Left ventricle myocardium inferior (tissue), 1 donor: ENCODE measurements around the gene ANKHD1. TPM values are rescaled to one million over a fixed set of nuclear protein-coding genes. Genes with fewer than 3 reads are reported as not detected.

Experiments used
- DNase-seq: peaks from one replicate; pipeline ENCODE4 v3.0.0-alpha.2; 2020
- H3K27ac ChIP-seq: fragments of 200-600 bp; replicated peaks from 2 replicates; pipeline ENCODE4 v1.8.0; 2021
- H3K27me3 ChIP-seq: fragments of 200-600 bp; 2 replicates; pipeline ENCODE4 v1.8.0; 2021; ENCODE audit warnings: low read depth
- H3K36me3 ChIP-seq: fragments of 200-600 bp; 2 replicates; pipeline ENCODE4 v1.8.0; 2021
- H3K4me1 ChIP-seq: fragments of 200-600 bp; 2 replicates; pipeline ENCODE4 v1.8.0; 2021
- H3K4me3 ChIP-seq: fragments of 200-600 bp; 2 replicates; pipeline ENCODE4 v1.8.0; 2021; ENCODE audit warnings: mild to moderate bottlenecking, moderate library complexity
- H3K9me3 ChIP-seq: fragments of 200-600 bp; replicated peaks from 2 replicates; pipeline ENCODE4 v1.8.0; 2021
- CTCF ChIP-seq: fragments of 200-600 bp; IDR thresholded peaks from 2 replicates; pipeline ENCODE4 v1.8.0; 2021; ENCODE audit warnings: antibody characterized with exemption, mild to moderate bottlenecking, borderline replicate concordance
- intact Hi-C: fragments of 100-400 bp; cut with micrococcal nuclease; formaldehyde crosslinking; loops from one replicate; pipeline ENCODE4 v1.11.0; 2022
- total RNA-seq: library from RNA; stranded (reverse); fragmentation: NEBNext Ultra II Directional; extraction: Animal tissue kit (Norgen Biotek cat#: 25700); gene quantifications from one replicate; pipeline ENCODE4 v1.2.1, GENCODE V29; 2021
- donor health status: DM: no; HTN: yes; CAD: no; lungs with severe emphysema.

Gene ANKHD1
- total RNA-seq, 1 donor from 2014 or later, result 58.5 TPM

DNA sequence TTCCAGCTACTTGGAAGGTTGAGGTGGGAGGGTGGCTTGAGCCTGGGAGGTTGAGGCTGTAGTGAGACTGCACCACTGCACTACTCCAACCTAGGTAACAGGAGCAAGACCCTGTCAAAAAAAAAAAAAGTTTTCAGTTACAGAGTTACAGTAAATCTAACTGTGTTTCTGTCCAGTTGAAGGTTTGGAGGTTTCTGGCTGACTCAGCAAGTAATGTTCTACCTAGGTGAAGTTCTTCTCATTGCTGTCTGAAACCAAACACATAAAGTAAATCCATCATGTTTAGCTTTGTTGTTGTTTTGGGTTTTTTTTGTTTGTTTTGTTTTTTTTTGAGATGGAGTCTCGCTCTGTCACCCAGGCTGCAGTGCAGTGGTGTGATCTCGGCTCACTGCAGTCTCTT, 7.9 kb upstream of the ANKHD1 start:
- H3K4me1 ChIP-seq, result no peaks in the 10 kb centered on the region
- intact Hi-C loops, result no loop called here
- no peak overlapping the region for H3K4me3 ChIP-seq
- no peaks in the 10 kb centered on the region for H3K27me3 ChIP-seq
- H3K27ac ChIP-seq, result no peak overlapping the region
- no peak for TF ChIP-seq CTCF
- H3K9me3 ChIP-seq, result no peaks in the 10 kb centered on the region
- H3K36me3 ChIP-seq, result no peaks in the 10 kb centered on the region
- no peak for DNase-seq

DNA sequence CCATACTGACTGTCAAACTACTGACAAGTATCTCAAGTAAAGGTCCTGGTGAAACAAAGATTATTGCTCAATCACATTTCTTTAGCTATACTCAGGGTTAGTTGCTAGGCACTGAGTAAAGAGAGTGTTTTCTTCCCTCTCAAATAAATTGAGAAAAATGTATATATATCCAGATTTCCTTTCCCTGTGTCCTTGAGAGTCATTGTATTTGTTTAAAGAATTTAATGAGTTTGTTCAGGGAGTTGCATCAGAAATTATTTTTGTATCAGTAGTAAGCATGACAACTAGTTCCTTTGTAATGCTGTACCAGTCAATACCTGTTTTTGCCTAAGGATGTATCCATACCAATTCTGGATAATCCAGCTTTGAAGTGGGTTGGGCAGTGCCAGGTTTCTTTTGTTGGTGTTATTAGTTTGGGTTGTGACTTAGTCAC, 3.2 kb upstream of the ANKHD1 start:
- intact Hi-C loops, result no loop called here
- TF ChIP-seq CTCF, result no peak
- Histone ChIP-seq H3K27me3 (no peaks in the 10 kb centered on the region), H3K9me3 (no peaks in the 10 kb centered on the region), H3K36me3 (no peaks in the 10 kb centered on the region), H3K4me1 (peaks cover 31% of the 10 kb centered on the region), H3K27ac (no peak overlapping the region), H3K4me3 (no peak overlapping the region)
- DNase-seq, result no peak

DNA sequence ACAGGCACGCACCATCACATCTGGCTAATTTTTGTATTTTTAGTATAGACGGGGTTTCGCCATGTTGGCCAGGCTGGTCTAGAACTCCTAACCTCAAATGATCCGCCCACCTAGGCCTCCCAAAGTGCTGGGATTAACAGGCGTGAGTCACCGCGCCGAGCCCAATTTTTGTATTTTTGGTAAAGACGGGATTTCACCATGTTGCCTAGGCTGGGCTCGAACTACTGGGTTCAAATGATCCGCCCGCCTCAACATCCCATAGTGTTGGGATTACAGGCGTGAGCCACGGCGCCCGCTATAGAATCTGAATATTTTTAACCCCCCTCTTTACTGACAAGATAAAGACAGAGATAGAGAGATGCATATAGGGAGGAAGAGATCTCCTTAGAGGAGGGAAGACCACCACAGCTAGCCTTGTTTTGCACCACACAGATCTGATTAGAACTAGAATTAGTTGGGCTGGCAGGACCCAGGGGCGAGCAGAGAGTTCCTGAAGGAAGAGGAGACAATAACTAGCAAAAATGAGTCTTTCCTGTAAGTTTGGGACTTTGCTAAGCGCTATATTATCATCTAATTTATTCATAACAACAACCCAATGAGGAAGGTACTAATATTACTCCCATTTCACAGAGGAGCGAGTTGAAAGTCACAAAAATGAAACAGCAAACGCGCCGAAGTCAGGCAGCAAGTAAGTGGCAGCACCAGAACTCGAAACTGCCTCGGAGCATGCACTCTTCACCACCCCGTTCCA, 1.5 kb upstream of the ANKHD1 start:
- intact Hi-C loops, result no loop called here
- H3K4me3 ChIP-seq, result peak overlapping the region; percentile 89
- no peaks in the 10 kb centered on the region for H3K27me3 ChIP-seq
- H3K27ac ChIP-seq, result peak overlapping the region; percentile 98
- no peaks in the 10 kb centered on the region for H3K9me3 ChIP-seq
- TF ChIP-seq CTCF, result no peak
- H3K36me3 ChIP-seq, result no peaks in the 10 kb centered on the region
- peaks cover 48% of the 10 kb centered on the region for H3K4me1 ChIP-seq
- DNase-seq, result no peak

- H3K27ac ChIP-seq, result peak overlapping the region; percentile 98
- peak; percentile 90 for DNase-seq
- peaks cover under 1% of the 10 kb centered on the region for H3K36me3 ChIP-seq
- H3K27me3 ChIP-seq, result no peaks in the 10 kb centered on the region
- intact Hi-C loops, result no loop called here
- peak overlapping the region; percentile 89 for H3K4me3 ChIP-seq
- no peak for TF ChIP-seq CTCF
- H3K4me1 ChIP-seq, result peaks cover 55% of the 10 kb centered on the region
- no peaks in the 10 kb centered on the region for H3K9me3 ChIP-seq
Observed at GRCh38 chr5:140400730-140401361, 787 bp upstream of the ANKHD1 start.

- Histone ChIP-seq H3K27me3 (no peaks in the 10 kb centered on the region), H3K4me1 (peaks cover 65% of the 10 kb centered on the region), H3K27ac (peak overlapping the region; percentile 97), H3K36me3 (peaks cover 4% of the 10 kb centered on the region), H3K9me3 (no peaks in the 10 kb centered on the region), H3K4me3 (peak overlapping the region; percentile 89)
- intact Hi-C loops, result no loop called here
- no peak for TF ChIP-seq CTCF
- peak; percentile 37 for DNase-seq
Observed at GRCh38 chr5:140402258-140403074, 833 bp downstream of the ANKHD1 start.
